ENCODE measurements around the gene EIF3F. TPM values are rescaled to one million over a fixed set of nuclear protein-coding genes. Genes with fewer than 3 reads are reported as not detected.

EIF3F gene
- total and polyA plus RNA-seq, 11 donors = 103 to 434 (median 147) TPM

- no peaks in the 10 kb centered on the region for H3K4me1 ChIP-seq
- H3K36me3 ChIP-seq = no peaks in the 10 kb centered on the region
- DNase-seq (no peak), ATAC-seq (no peak)
- WGBS, 4 donors = 60 to 72% (median 64%) methylated on average over 3 of the region's 3 CpGs
- no peaks in the 10 kb centered on the region for H3K27me3 ChIP-seq
- no peaks in the 10 kb centered on the region for H3K9me3 ChIP-seq
- no peak overlapping the region for H3K27ac ChIP-seq
- no peak overlapping the region for H3K4me3 ChIP-seq
- intact Hi-C loops (cut with DNase I) = no loop called here
- no peak for TF ChIP-seq POLR2A (IDR thresholded peaks at IDR 0.05)
- TF ChIP-seq CTCF (IDR thresholded peaks at IDR 0.05) = no peak
Measured at GRCh38 chr11:7969756-7970646, 17.1 kb upstream of the EIF3F start.

GRCh38 chr11:7971846-7972245 lies 15.3 kb upstream of the EIF3F start:
- DNase-seq (no peak), ATAC-seq (no peak)
- Histone ChIP-seq H3K27ac (no peak overlapping the region), H3K4me3 (no peak overlapping the region), H3K27me3 (no peaks in the 10 kb centered on the region), H3K9me3 (no peaks in the 10 kb centered on the region), H3K4me1 (no peaks in the 10 kb centered on the region), H3K36me3 (no peaks in the 10 kb centered on the region)
- intact Hi-C loops (cut with DNase I) = no loop called here
- TF ChIP-seq POLR2A (IDR thresholded peaks at IDR 0.05) (no peak), CTCF (IDR thresholded peaks at IDR 0.05) (no peak)

GRCh38 chr11:7973011-7973410 lies 14.1 kb upstream of the EIF3F start:
- Histone ChIP-seq H3K4me1 (no peaks in the 10 kb centered on the region), H3K9me3 (no peaks in the 10 kb centered on the region), H3K36me3 (no peaks in the 10 kb centered on the region), H3K27me3 (no peaks in the 10 kb centered on the region), H3K27ac (no peak overlapping the region), H3K4me3 (no peak overlapping the region)
- 88 to 92% (median 90%) methylated on average over 5 of the region's 5 CpGs for WGBS, 4 donors
- TF ChIP-seq POLR2A (IDR thresholded peaks at IDR 0.05) (no peak), CTCF (IDR thresholded peaks at IDR 0.05) (no peak)
- intact Hi-C loops (cut with DNase I) = no loop called here
- ATAC-seq (no peak), DNase-seq (no peak)

- no peaks in the 10 kb centered on the region for H3K4me1 ChIP-seq
- H3K9me3 ChIP-seq = no peaks in the 10 kb centered on the region
- WGBS, 4 donors = 71 to 78% (median 76%) methylated on average over 2 of the region's 2 CpGs
- no peak for DNase-seq
- H3K4me3 ChIP-seq = no peak overlapping the region
- ATAC-seq = no peak
- TF ChIP-seq CTCF (IDR thresholded peaks at IDR 0.05) (no peak), POLR2A (IDR thresholded peaks at IDR 0.05) (no peak)
- H3K27ac ChIP-seq = no peak overlapping the region
- H3K36me3 ChIP-seq = no peaks in the 10 kb centered on the region
- intact Hi-C loops (cut with DNase I) = no loop called here
- no peaks in the 10 kb centered on the region for H3K27me3 ChIP-seq
Measured at GRCh38 chr11:7974668-7975067, 12.5 kb upstream of the EIF3F start.
